GM19351 (cell line): ENCODE measurements around the gene FOXE1.

Experiments
- ATAC-seq: cut with Tn5 transposase; IDR thresholded peaks from one replicate; pipeline ENCODE4 v1.9.1; 2021; ENCODE audit warnings: mild to moderate bottlenecking, moderate library complexity; ENCODE audit not compliant: unreplicated experiment

The FOXE1 gene

DNA sequence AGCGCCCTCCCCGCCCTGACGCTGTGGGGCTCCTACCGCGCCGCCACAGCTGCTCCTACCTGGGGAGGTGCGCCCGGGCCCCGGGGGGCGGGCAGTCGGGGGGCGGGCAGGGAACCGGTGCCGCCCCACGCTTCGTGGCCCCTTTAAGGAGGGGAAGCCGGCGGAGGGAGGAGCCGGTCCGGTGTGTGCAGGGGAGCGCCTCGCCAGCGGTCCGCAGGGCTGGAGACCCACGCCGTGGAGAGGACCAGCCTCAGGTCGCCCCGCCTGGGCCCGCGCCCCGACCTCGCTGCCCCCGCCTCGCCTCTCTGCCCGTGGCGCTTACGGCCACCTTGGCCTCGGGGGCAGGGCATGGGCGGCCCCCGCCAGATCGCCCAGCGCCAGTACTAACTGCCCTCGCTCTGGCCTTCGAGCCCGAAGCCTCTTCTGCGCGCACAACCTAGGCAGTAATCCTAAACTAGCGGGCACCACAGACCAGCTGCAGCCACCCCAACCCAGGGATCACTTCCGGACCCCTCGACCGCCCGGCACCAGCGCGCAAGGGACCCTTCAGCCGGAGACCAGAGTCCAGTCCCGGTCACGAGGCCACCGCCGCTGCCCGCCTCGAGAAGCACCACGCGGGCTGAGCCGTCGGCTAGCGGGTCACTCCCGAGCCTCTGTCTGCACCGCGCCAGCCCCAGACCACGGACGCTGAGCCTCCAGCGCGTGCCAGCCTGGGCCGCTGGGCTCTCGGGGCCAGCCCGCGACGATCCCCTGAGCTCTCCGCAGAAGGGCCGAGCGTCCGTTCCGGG is at the start of gene FOXE1:
Gene FOXE1, plus strand, starts transcription at position 171 of the 788 bp plus-strand sequence. CDS start 689 bp downstream, outside the sequence.
- no peak for ATAC-seq

GRCh38 chr9:97804059-97804365 is 49.0 kb upstream of the FOXE1 start:
- ATAC-seq = no peak

- ATAC-seq = no peak
Observed at GRCh38 chr9:97806721-97807120, 46.3 kb upstream of the FOXE1 start.

GRCh38 chr9:97807681-97808080 is 45.3 kb upstream of the FOXE1 start:
- no peak for ATAC-seq

DNA sequence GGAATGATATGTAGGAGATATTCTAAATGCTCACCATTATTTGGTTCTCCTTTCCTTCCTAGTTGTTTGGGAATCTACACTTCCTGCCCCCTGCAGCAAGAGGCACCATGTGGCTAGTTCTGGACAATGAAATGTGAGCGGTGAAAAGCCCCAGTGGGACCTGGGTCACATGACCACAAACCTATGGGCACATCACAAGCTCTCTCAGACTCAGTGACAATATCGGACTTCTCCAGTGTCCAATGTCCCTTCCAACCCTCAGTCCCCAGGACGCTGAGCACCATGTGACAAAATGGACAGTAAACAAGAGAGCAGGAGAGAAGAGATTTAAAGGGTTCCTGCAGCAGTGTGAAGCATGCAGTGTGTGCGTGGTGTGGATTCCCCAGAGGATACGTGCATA is 44.6 kb upstream of the FOXE1 start:
- ATAC-seq = no peak

DNA sequence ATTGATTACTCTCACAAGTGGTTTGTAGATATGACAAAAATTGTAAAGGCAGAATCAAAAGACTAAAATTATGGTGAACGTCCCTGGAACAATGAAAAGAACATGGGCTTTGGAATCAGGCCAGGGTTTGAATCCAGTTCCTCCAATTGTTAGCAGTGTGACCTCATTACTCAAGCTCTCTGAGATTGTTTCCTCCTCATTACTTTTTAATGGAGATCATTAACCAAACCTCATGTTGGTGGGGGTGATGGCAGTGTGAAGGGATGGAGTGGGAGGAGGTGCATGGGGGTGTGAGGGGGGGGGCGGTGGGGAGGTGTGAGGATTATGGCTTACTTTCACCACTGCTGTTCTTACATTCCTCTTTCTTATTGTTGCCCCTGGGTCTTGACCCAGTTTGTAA is 44.1 kb upstream of the FOXE1 start:
- no peak for ATAC-seq

- ATAC-seq = no peak
Observed at GRCh38 chr9:97809666-97810344, 43.2 kb upstream of the FOXE1 start.

GRCh38 chr9:97811533-97812246 is 41.3 kb upstream of the FOXE1 start:
- ATAC-seq = no peak

DNA sequence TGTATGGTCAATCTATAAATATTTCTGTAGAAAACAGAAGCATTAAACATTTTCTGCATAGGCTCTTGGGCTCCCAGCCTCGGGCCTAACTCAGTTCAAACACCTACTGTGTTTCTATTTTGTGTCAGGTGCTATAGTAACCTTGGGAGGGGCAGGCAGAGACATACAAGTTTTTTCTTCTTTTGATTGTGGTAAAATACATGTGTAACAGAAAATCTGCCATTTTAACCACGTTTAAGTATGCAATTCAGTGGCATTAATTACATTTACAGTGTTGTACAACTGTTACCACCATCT is 40.8 kb upstream of the FOXE1 start:
- ATAC-seq = no peak

GRCh38 chr9:97813072-97813471 is 40.0 kb upstream of the FOXE1 start:
- no peak for ATAC-seq

DNA sequence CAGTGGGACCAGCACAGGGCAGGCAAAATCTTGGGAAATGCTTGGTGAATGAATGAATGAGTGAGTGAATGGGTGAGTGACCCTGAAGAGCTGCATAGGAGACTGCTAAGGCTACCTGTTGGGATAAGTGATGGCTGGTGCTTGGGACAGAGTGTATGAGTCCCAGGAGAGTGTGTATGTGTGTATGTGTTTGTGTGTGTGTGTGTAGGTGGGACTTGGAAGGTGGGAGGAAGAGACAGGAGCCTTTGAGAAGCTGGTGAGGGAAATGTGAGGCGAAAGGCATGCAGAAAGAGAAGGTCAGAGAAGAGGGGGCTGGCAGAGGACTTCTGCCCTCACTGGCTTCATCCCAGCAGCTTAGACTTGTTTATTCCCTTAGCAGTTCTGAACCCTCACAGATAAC is 33.3 kb upstream of the FOXE1 start:
- no peak for ATAC-seq

- ATAC-seq = no peak
Observed at GRCh38 chr9:97820373-97820772, 32.7 kb upstream of the FOXE1 start.

DNA sequence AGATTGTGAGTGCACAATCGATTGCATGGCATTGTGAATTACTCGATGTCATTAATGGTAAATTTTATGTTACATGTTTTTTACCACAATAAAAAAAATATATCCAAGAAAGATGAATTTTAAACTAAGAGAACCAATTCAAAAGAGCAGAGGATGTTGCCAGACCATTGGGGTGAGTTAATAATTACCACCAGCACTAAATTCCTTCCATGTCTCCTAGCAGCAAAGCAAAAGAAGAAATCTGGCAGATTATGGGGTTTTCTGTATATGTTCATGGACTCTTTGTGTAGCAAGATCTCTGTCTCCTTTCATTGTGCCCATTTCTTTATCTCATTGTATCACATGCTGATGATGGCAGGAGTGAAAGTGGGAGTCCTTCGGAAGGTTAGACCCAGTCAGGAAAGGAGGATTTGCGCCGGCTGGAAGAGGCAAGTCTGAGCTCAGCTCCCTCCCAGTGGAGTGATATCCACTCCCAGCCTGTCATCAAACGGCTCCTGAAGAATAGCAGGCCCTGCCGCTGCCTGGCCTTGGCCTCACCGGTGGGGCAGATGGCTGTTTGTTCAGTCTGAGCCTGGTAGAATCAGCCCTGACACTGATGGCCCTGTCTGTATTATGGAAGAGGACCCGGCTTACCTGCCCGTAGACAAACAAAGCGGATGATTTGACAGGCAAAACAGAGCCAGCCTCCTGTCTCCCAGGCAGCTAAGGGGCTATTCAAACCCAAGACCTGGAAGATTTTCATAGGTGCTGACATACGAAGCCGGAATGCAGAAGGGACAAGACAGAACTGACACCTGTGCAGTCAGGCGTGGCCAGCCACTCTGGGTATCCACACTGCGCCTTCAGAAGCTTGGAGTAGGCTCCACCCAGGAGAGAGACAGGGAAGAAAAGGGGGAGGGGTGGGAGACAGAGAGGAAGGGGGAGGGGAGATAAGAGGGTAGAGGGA is 21.9 kb upstream of the FOXE1 start:
- no peak for ATAC-seq

- no peak for ATAC-seq
Observed at GRCh38 chr9:97831843-97832636, 21.0 kb upstream of the FOXE1 start.

- ATAC-seq = no peak
Observed at GRCh38 chr9:97840521-97840920, 12.5 kb upstream of the FOXE1 start.

- no peak for ATAC-seq
Observed at GRCh38 chr9:97842960-97843359, 10.1 kb upstream of the FOXE1 start.

- ATAC-seq = no peak
Observed at GRCh38 chr9:97845130-97845529, 7.9 kb upstream of the FOXE1 start.

DNA sequence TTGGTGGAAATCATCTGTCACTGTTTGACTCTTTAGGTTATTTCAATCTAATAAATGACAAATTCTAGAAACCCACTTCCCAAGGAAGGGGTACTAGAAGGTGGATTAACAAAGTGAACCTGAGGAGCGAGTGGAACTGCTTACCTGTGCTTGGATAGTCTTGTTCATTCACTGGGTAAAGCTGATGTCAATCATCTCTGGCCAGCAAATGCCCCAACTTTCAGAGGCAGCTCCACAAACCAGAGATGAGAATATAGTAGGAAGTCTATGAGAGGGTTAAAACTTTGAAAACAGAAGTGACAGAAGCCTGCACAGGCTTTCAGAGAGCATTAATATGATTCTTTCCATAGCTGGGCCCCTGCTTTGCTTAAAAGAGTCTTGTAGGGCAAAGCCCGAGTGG is 7.3 kb upstream of the FOXE1 start:
- ATAC-seq = no peak

DNA sequence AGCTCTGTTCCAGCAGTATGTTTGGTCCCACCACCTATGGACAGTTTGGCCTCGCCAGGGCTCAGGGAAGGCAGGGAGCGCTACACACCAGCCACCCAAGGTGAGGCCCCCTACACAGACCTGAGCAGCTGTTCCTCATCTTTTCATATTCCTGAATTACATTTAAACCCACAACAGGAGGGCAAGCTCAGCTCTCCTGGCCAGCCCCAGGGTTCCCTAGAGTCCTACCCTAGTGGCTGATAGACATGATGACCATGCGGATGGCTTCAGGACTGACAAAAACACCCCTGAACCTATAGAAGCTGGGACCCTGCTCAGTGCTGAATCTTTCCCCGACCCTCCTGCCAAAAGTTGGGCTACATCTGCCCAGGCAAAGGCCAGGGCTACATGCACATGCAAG is 6.7 kb upstream of the FOXE1 start:
- no peak for ATAC-seq

DNA sequence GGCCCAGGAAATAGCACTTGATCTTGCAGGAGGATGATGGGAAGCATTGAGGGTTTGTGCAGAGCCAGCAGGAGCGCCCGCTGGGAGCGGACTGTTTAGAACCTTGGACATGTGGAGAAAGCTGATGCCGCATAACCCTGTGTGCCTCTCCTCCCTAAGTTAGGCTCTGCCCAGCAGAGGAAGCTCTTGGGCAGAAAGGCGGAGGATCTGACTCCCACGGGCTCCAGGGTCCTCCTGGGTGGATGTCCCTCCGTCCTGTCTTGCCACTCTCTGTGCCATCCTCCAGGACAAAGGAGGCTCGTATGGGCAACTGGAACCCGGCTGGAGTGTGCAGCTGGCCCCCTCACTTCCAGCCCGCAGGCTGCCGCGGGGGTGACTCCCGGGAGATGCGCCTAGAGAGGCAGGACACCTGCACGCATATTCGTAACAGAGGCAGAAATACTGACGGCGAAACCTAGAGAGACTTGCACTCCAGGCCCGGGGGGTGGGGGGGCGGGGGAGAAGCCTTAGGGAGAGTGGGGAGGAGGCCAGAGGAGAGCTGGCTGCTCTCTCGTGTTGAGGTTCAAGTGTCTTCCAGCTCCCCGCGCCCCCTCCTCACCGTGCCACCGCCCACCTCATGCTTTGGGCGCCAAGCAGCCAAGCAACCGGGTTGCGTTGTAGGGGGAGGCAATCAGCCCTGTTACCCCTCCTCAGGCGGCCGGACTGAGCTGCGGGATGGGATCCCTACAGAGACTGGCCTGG is 5.4 kb upstream of the FOXE1 start:
- no peak for ATAC-seq
